Tongue (tissue), 2 donors: Measurements from ENCODE around the gene DMD. TPM values are rescaled to one million over a fixed set of nuclear protein-coding genes. Genes with fewer than 3 reads are reported as not detected.
"Not testable (repeated sequence)": the region's sequence is repeated elsewhere in the genome, so short reads cannot be mapped to it uniquely, and the experiment has no call there.

Experiments
- DNase-seq: peaks from one replicate; pipeline ENCODE4 v3.0.0-alpha.2; 2015
- total RNA-seq: library from RNA; depleted of rRNA; stranded (reverse); fragments of >200 nt; gene quantifications from one replicate; pipeline ENCODE4 v1.2.3, GENCODE V29; 2014

The DMD gene
- total RNA-seq, 1 donor from 2014 or later: 304 TPM

DNA sequence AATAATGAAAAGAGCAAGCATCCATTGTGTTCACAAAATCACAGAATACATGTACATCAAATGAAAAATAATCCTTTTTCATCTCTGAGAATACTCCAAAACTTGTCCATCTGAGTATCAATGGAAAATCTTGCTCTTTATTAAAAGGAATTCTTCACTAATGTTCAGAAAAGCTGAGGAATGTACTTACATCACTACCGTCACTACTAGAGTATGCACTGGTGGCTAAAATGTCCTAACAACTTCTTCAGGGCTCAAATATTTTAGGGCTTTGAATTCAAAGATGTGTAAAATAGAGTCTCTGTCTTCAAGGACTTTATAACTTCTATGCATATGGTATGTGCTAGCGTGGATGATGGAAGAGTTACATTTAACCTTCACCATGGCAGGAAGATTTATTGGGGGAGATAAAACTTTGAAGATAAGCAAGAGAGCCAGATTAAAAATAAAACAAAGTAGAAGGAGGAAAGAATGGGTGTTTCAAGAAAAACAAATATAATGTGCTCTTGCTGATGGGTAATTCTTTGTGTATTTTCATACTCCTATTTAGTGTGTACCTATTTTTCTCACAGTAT lies 55.1 kb downstream of the DMD start:
- no peak for DNase-seq

DNA sequence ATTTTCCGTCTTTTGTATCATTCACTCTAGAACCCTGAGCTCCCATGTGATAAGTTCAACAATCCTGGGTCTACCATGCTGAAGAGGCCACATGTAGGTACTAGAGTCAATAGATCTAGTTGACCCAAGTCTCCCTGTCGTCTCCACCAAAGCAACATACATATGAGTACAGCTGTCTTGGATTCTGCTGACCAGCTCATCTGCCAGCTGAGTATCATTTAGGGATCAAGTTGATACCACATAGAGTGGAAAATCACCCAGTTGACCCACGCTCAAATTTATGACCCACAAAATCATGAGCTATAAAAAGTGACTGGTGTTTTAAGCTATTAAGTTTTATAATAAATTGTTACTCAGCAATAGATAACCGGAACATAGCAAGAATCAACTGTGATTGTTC lies 61.8 kb downstream of the DMD start:
- DNase-seq: no peak

DNA sequence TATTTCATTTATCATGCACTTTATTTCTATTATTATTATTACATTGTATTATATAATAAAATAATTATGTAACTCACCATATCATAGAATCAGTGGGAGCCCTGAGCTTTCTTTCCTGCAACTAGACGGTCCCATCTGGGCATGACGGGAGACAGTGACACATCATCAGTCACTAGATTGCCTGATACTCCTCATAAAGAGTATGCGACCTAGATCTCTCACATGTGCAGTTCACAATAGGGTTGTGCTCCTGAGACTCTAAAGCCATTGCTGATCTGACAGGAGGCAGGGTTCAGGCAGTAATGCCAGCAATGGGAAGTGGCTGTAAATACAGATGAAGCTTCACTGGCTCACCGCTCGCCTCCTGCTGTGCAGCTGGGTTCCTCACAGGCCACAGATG lies 62.3 kb downstream of the DMD start:
- no peak for DNase-seq

DNA sequence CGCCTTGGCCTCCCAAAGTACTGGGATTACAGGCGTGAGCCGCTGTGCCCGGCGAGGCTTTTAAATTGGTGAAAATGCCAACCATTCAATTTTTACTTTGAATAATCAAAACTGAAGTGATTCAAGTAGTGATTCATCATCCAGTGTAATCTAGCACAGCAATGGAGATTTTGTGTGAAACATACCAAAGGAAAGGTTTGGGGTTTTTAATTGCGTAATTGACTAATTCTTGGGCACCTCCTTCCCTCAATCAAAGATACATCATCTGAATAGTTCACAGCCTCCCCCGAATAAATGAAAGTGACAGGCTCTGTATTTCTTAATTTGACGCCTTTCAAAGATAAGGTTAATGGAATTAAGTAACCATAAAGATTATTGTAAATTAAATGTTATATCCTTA lies 69.0 kb downstream of the DMD start:
- DNase-seq: no peak

DNA sequence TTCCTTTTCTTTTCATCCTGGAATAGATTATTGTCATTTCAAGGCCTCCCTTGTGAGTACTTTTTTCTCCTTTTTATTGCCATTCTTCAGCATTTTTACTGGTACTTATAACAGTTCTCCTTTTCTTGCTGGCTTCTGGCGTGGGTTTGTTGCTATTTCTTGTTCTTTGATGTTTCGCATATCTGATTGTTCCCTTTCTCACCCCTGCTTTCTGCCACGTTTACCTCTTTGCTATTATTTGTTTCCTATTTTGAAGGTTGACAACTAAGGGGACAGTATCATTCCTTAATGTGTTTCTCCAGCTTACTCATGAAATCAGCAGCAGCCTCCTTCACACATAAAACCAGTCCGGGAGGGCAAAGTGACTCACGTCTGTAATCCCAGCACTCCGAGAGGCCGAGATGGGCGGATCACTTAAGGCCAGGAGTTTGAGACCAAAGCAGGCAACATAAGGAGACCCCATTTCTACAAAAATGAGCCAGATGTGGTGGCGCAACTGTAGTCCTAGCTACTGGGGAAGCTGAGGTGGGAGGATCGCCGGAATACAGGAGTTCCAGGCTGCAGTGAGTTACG lies 72.6 kb downstream of the DMD start:
- DNase-seq: no peak

DNA sequence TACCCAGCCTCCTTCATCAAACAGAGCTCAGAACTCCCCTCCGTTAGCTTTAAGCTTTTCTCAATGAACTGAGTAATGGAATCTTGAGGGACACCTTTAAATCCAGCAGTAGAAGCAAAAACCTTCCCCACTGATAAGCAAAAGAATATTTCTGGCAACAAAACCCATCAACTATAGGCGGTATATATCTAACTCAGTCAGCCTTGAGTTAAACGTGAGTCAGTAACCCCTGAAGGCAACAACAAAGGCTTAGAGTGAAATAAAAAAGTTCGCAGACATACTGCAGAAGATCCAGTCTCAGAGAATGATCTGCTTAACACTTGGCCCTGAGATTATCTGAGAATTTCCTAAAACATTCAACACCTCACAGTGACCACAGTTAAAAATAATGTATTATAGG lies 77.2 kb downstream of the DMD start:
- no peak for DNase-seq

DNA sequence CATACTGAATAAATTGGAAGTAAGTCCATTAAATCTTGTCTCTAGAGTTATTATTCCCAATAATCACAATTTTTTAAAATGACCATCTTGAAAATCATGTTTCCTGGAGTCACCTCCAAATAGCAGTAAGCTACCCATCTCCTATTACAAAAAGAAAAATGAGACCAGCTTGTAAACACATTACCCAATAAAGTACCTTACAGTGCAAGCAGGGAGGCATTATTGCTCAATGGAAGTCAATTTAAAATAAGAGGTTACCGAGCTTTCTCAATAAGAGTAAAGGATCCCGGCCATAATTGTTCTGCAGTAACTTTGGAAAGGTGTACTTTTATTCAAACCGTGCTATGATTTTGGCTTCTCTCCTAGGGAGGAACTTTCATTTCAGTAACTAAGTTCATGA lies 78.0 kb downstream of the DMD start:
- no peak for DNase-seq

DNA sequence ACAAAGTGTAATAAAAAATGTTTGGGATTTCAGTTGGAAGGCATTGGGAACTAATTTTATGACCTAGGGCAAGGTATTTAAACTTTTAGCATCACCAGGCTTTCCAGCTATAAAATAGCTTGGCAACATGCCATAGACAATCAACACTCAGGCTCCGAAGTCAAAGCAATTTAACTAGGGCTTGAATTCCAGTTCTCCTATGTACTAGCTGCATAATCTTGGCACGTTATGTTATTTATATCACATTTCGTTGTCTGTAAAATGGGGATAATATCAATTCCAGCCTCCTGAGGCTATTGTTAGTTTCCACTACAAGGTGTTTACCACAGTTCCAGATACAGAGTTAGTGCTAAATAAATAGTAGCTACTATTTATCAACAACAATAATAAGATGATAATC lies 78.8 kb downstream of the DMD start:
- DNase-seq: no peak

DNA sequence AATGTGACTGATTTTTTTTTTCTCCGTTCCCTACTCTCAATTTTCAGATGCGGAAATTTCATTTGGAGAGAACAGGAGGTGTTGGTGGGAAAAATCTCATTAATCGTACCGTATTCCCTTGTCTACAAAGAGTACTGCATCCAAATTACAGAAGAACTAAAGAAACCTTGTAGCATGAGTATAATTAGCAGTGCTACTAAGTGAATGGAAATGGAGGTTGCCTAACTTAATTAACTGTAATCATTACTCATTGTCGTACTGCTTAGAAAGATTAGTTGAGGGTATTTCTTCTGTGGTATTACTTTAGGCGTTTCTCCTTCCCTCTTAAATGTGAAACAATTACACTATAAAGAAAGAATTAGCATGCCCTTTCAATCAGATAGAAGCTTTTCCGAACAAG lies 81.7 kb downstream of the DMD start:
- no peak for DNase-seq

DNA sequence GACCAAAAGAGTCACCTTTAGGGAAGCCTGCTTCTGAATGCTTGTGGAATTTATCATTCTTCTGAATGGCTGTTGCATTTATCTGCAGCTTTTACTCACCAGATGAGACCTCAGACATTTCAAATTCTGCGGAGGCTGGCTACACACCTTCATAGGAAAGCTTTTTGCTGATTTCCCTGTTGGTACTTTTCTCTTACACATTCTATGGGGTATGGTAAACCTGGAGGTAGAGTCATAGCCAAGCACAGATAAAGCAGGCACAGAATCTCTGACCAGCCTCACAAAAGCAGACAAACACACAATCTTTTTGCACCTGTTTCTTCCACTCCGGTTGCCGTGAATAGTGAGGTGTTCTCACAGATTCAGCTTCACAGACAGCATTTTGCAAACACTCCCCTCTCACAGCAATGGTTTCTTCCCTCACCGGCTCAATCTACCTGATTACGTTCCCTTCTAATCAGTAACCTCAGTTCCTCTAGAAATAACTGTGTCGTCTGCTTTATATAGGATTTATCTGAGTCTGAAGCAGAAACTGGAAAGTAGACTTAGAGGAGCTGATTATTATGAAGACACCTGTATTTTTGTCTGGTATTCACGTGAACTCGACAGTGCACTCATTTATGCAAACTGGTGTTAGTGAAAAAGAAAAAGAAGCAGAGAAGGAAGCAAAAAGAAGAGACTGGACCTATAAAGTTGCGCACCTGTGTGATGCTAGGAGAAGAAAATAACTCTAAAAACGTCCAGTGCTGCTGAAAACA lies 83.1 kb downstream of the DMD start:
- no peak for DNase-seq

DNA sequence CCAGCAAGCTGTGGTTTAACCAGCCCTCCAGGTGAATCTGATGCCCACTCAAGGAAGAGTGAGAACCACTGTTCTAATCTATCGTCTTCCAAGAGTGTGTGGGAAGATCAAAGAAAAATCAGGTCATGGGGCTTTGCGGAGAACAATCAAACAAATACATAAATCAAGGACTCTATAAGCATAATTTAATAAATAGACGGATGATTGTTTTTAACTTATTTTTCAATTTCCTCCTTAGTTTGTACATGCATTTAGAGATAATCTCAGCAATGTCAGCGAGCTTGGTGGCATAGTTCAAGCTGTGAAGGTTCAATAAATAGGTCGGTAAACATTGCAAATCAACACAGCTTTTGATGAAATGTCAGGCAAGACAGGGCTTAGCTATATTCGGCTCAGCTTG lies 84.9 kb downstream of the DMD start:
- DNase-seq: no peak

DNA sequence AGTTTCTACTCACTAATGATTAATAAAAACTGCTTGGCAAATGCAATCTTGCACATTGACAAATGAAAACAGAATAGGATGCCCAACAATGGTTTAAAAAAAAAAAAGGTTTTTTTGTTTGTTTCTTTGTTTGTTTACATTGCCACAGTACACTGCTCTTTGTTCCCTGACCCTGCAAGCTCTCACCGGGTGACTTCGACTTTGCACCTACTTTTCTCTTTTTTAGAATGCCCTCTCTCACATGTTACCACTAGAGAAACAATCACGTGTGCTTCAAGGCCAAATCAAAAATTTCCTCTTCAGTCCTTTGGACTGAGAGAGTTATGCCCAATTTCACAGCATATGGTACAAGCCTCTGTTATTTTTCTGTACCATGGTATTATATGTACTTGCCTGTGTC lies 101.5 kb downstream of the DMD start:
- no peak for DNase-seq

DNA sequence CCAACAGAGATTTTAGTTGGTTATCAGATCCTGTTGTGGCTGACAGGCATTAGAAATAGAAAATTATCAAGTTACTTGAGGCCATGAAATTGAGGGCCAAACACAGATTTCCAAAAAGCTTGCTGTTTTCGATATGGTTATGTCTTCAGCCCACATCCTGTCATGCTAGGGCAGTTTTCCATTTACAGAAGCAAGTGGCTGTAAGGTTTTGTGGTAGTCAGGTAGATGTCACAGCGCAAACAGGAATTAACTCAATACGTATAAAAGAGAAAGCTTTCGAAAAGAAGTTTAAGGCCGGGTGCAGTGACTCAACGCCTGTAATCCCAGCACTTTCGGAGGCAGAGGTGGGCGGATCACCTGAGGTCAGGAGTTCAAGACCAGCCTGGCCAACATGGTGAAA lies 104.6 kb downstream of the DMD start:
- no peak for DNase-seq

DNA sequence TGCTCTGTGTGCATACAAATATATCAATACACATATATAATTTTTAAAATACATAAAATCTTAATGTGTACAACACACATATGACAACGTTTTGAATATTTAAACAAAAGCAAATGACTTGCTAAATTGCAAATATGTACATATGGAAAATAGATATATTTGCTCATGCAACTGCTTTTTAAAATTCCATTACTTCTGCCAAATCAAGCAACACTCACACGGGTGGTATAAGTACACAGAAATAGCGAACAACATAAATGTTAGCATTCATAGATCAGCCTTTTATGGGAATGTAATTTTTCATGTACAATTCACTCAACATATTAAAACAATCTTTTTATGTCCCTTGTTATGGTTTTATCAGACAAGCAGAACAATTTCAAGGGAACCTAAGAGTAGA lies 116.3 kb downstream of the DMD start:
- no peak for DNase-seq

DNA sequence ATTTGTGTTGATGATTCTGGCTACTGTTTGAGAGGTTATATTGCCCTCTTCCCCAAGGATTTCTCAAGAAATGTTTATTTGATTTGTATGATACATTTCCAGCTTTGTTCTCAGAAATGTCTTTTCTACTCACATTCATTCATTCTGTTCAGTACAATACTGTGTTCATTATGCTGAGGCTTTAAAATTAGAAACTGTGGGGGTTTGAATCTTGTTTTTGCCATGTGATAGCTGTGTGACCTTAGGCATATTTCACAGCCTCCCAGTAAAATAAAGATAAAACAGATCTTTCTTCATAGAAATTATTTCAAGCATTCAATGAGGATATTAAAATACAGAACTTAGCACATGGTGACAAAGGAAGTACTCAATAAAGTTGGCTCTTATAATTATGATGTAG lies 123.9 kb downstream of the DMD start:
- DNase-seq: no peak

DNA sequence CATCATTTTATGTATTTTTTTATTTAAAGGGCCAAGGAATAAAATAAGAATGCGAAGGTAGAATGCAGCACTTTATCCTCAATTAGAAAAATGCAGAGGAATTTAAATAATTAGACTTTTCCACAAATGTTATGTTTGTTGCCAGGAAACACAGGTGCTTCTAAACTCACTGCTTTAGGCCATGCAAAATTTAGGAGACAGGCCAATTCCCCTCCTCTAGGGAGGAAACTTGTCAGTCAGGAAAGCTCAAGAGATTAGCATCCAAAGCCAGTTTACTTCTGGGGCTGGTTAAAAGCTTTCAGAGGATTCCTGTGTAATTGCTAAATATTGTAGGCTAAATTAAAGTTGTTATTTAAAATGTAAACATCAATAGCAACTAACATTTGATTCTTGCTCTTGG lies 124.5 kb downstream of the DMD start:
- peak; percentile 45 for DNase-seq

DNA sequence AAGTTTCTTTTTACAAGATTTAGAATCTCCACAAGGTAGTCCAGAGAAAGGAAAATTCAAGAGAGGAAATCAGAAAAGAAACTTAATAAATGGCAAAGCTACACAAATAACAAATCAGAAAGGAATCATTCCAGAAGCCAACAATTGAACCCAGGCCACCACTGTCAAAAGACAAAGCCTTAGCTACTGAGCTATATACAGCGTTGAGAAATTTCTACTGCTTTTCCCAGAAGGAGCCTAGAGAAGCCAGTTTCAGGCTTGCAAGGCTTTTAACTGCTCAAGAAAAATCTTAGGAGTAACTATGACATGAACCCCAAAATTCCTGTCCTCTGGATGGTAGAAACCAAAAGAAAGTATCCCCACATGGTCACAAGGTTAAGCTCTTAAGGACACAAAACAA lies 129.0 kb downstream of the DMD start:
- no peak for DNase-seq

DNA sequence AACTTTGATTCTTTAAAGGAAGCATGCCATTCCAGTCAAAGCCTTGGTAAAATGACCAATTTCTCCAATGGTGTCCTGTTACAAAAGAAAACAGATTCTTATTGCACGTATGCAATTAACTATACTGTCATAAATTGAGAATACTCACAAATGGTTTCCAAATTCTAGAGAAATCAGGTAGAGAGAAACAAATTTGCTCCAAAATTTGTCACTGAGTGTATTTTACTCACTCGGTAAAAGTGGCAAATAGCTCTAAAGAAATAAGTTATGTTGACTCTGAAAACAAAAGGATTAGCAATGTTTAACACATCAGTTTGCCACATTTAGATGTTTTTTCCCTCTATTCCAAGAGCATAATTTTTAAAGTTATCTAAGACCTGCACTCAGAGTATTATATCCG lies 133.1 kb downstream of the DMD start:
- no peak for DNase-seq

DNA sequence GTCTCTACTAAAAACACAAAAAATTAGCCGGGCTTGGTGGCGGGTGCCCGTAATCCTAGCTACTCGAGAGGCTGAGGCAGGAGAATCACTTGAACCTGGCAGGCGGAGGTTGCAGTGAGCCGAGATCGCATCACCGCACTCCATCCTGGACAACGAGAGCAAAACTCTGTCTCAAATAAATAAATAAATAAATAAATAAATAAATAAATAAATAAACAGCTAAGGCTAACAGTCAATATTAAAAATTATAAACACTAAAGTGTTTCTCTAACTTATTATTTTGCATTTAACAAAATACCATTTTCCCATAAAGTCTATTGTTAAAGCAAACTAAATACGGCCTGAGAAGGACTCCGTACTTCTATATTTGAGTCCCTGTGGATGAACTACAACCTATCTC lies 137.7 kb downstream of the DMD start:
- DNase-seq: not testable (repeated sequence)

DNA sequence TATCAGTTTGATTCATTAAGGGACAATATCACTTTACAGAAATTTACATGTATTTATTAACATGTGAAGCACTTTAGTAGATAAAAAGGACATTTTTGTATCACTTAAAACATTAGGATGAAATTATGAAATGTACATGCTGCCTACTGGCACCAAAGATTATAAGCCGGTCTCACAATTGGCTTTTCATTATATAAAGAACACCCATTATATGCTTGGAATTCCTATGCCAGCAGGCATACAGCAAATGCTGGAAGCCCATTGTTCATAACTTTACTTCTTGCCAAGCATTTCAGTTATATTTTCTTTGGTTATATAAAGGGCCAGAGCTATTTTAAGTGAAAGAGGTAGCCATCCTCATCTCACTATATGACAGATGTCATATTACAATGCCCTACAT lies 145.9 kb downstream of the DMD start:
- DNase-seq: no peak

DNA sequence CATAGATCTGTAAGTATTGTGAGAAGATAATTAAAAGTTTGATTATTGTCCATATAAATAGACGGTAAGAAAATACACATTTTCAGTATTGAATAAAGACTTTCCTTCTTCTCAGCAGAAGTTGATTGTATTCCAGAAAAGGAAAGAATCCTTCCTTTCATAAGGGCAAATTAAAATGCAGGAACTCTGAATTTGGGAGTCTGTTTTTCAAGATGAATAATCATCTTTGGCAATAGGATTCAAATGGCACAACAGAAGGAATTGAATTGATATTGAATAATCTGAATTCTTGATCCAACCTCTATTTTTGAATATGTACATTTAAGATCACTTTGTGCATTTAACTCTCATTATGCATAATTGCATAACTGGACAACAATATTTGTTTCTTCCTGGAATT lies 149.3 kb downstream of the DMD start:
- DNase-seq: no peak

DNA sequence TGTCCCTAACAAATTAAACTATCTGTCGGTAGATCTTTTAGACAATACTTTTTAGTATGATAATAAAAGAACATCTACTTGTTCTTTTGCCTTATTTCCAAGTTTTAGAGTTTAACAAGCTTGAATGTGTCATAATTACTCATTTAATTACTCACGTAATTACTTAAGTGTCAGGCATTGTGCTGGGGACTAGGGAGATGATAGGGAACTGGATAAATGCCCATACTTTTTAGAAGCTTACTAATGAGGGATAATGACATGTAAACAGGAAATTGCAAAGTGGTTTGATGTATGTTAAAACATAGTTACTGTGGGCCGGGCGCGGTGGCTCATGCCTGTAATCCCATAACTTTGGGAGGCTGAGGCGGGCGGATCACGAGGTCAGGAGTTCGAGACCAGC lies 158.3 kb downstream of the DMD start:
- DNase-seq: no peak

DNA sequence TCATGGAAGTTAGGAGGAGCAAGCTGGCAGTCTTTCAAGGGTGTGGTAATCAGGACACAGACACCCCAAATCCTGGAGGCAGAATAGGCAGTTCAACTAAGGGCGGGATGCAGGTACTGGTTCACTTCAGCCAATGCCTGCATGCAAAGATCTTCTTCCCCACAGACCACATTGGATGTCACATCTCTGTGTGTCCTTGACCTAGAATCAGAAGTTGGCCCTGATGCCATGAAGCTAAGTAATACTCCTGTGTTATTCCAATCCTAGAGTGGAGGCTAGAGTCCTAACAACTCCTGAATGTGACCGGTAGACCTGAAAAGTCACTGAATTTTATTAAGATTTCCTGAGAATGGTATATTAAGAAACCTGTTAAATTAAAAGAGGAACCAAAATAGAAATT lies 165.5 kb downstream of the DMD start:
- no peak for DNase-seq

DNA sequence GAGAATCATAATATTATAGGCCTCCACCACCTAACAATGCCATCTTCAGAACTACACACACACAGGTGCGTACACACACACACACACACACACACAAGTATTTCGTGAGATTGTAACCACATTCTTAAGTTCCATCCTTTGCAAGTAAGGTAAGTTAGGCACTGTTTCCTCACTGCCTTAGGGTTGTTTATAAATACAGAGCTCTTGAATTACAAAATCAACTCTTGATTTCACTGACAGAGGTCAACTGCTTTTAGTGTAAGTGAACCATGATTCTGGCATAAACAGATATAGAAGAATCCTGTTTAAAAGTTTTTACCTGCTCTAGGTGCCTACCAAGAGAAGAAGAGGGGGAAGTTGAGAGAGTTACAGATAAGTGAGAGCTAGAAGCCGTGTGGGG lies 166.1 kb downstream of the DMD start:
- DNase-seq: no peak
